Endothelial cell of umbilical vein (primary cell): ENCODE data around the gene LCLAT1. TPM values are rescaled to one million over a fixed set of nuclear protein-coding genes. Genes with fewer than 3 reads are reported as not detected.

ENCODE experiments used
- BruUV-seq: library from RNA; stranded (reverse); fragments of 400-500 nt; replicated peaks from 2 replicates; lab custom pipeline; 2021; lab: Mats Ljungman, UMichigan
- CTCF ChIA-PET: fragments of 300-600, 350-600 bp; sonication (Branson Sonifier 250); formaldehyde crosslinking; loops from one replicate; lab custom pipeline; 2021; ENCODE audit warnings: antibody characterized with exemption, inconsistent platforms; lab: Charles Lee
- POLR2A ChIA-PET: fragments of 300-600, 350-600 bp; sonication (Branson Sonifier 250); formaldehyde crosslinking; loops from one replicate; lab custom pipeline; 2021; ENCODE audit warnings: antibody characterized with exemption, inconsistent platforms; lab: Charles Lee
- DNase-seq: peaks from one replicate; pipeline ENCODE4 v3.0.0-alpha.2; 2011; ENCODE audit warnings: low read depth, low spot score
- FAIRE-seq: peaks from 2 replicates; lab custom pipeline; 2011; peaks lifted over from hg19 to GRCh38; lab: Jason Lieb, UNC
- H2AFZ ChIP-seq: 2 replicates; pipeline ENCODE4 v1.6.0; 2012; ENCODE audit warnings: low read depth, low read length, control low read depth, inconsistent platforms
- H3K27ac ChIP-seq: 2 replicates; pipeline ENCODE4 v1.5.1; 2011; ENCODE audit warnings: low read depth, mild to moderate bottlenecking, control low read depth, low read length, moderate library complexity; ENCODE audit not compliant: insufficient read depth
- H3K27me3 ChIP-seq, 2 experiments: 2 replicates each; pipeline versions ENCODE4 v1.6.0 to v1.6.1; 2011; ENCODE audit warnings: low read length in 2 of 2, mixed read lengths in 1 of 2; ENCODE audit not compliant: control insufficient read depth in 2 of 2, insufficient read depth in 2 of 2
- H3K36me3 ChIP-seq, 2 experiments: 2 replicates in 1 of 2; 3 replicates in 1 of 2; pipeline ENCODE4 v1.5.1; 2011; ENCODE audit warnings: low read length in 2 of 2, mild to moderate bottlenecking in 1 of 2, moderate library complexity in 1 of 2; ENCODE audit not compliant: control insufficient read depth in 2 of 2, insufficient read depth in 2 of 2; ENCODE audit errors: extremely low read depth in 1 of 2
- H3K4me1 ChIP-seq: 3 replicates; pipeline ENCODE4 v1.5.1; 2011; ENCODE audit warnings: mild to moderate bottlenecking, low read length; ENCODE audit not compliant: control insufficient read depth, insufficient read depth; ENCODE audit errors: extremely low read depth
- H3K4me2 ChIP-seq: 2 replicates; pipeline ENCODE4 v1.6.1; 2011; ENCODE audit warnings: low read length, control low read depth, mixed read lengths; ENCODE audit not compliant: insufficient read depth
- H3K4me3 ChIP-seq, 3 experiments: fragments of 200-600 bp in 1 of 3; sonication (generic), shearing (Covaris generic) in 1 of 3; replicated peaks in 1 of 3; 2 replicates each; pipeline ENCODE4 v1.5.1; 2011 to 2016; ENCODE audit warnings: control low read depth in 3 of 3, low read length in 3 of 3, mild to moderate bottlenecking in 2 of 3, inconsistent platforms in 1 of 3, low read depth in 1 of 3, moderate library complexity in 1 of 3; ENCODE audit not compliant: insufficient read depth in 1 of 3
- H3K79me2 ChIP-seq: 2 replicates; pipeline ENCODE4 v1.6.0; 2012; ENCODE audit warnings: low read length, inconsistent platforms; ENCODE audit not compliant: control insufficient read depth, insufficient read depth
- H3K9ac ChIP-seq: replicated peaks from 2 replicates; pipeline ENCODE3; 2011; ENCODE audit warnings: low read length, control low read depth; ENCODE audit not compliant: insufficient read depth; ENCODE audit errors: extremely low read depth
- H3K9me1 ChIP-seq: replicated peaks from 3 replicates; pipeline ENCODE4 v1.6.0; 2011; ENCODE audit warnings: mild to moderate bottlenecking, low read length; ENCODE audit not compliant: control insufficient read depth, insufficient read depth; ENCODE audit errors: extremely low read depth
- H3K9me3 ChIP-seq: replicated peaks from 2 replicates; pipeline ENCODE4 v1.5.1; 2012; ENCODE audit warnings: low read length, inconsistent platforms; ENCODE audit not compliant: control insufficient read depth, insufficient read depth
- H4K20me1 ChIP-seq: replicated peaks from 2 replicates; pipeline ENCODE3; 2011; ENCODE audit warnings: mild to moderate bottlenecking, low read length; ENCODE audit not compliant: control insufficient read depth, insufficient read depth; ENCODE audit errors: extremely low read depth
- CTCF ChIP-seq, 2 donors: IDR thresholded peaks; 1 replicate in 1 of 2; 2 replicates in 1 of 2; pipeline ENCODE4 v1.5.1; 2011; ENCODE audit warnings: low read length in 2 of 2, mild to moderate bottlenecking in 2 of 2, moderate library complexity in 2 of 2, control low read depth in 1 of 2, inconsistent platforms in 1 of 2, low read depth in 1 of 2; ENCODE audit not compliant: insufficient read depth in 1 of 2; ENCODE audit errors: extremely low read depth in 1 of 2
- EZH2 ChIP-seq: IDR thresholded peaks from 2 replicates; pipeline ENCODE4 v1.6.1; 2012; ENCODE audit warnings: borderline replicate concordance, low read depth, mild to moderate bottlenecking, moderate library complexity, low read length, inconsistent platforms; ENCODE audit not compliant: severe bottlenecking
- FOS ChIP-seq: IDR thresholded peaks from 2 replicates; pipeline ENCODE4 v1.6.1; 2011; ENCODE audit warnings: mild to moderate bottlenecking, low read length, moderate library complexity, borderline replicate concordance; ENCODE audit not compliant: insufficient read depth
- GATA2 ChIP-seq: IDR thresholded peaks from 2 replicates; pipeline ENCODE4 v1.7.0; 2011; ENCODE audit warnings: low read depth, mild to moderate bottlenecking, moderate library complexity, mixed read lengths, low read length; ENCODE audit not compliant: insufficient read length, insufficient read depth
- JUN ChIP-seq: IDR thresholded peaks from 2 replicates; pipeline ENCODE4 v1.6.1; 2011; ENCODE audit warnings: borderline replicate concordance, low read depth; ENCODE audit not compliant: insufficient read length, insufficient read depth
- MAX ChIP-seq: IDR thresholded peaks from 2 replicates; pipeline ENCODE4 v1.6.1; 2011; ENCODE audit not compliant: insufficient read depth, insufficient read length
- MYC ChIP-seq: IDR thresholded peaks from one replicate; pipeline ENCODE4 v1.6.1; 2011; ENCODE audit warnings: mild to moderate bottlenecking, low read depth, low read length
- POLR2A ChIP-seq: IDR thresholded peaks from 2 replicates; pipeline ENCODE4 v1.6.1; 2012; ENCODE audit warnings: low read depth, mild to moderate bottlenecking, control low read depth, low read length
- POLR2AphosphoS5 ChIP-seq: IDR thresholded peaks from 2 replicates; pipeline ENCODE4 v1.6.1; 2012; ENCODE audit warnings: low read depth, mild to moderate bottlenecking, control low read depth, low read length, moderate library complexity; ENCODE audit not compliant: insufficient read depth
- dilution Hi-C: fragments of 300-500 bp; cut with MboI; formaldehyde crosslinking; loops from one replicate; pipeline ENCODE4 v1.15.0; 2019; ENCODE audit warnings: low sequenced_read_pairs; ENCODE audit not compliant: extremely low pct_ligation_motif_present
- intact Hi-C: fragments of 100-400 bp; cut with micrococcal nuclease; formaldehyde crosslinking; loops from one replicate; pipeline ENCODE4 v1.10.0; 2022
- polyA plus RNA-seq, 4 experiments: library from polyadenylated mRNA; depleted of rRNA in 3 of 4; stranded (reverse) in 3 of 4; unstranded in 1 of 4; fragments of >200 nt; gene quantifications; 2 replicates each; pipeline versions ENCODE4 v1.2.1 to v1.2.3, GENCODE V29; 2011 to 2012; ENCODE audit warnings: missing spikeins in 1 of 4
- total RNA-seq: library from RNA; stranded (reverse); gene quantifications from 2 replicates; pipeline ENCODE4 v1.2.3, GENCODE V29; 2021

Gene LCLAT1
- total and polyA plus RNA-seq, 2 donors (not counting 3 experiments of a cell fraction or from before 2014, with no cell fraction given): 6.1 to 20.8 TPM

GRCh38 chr2:30404319-30405259 is 42.5 kb upstream of the LCLAT1 start:
- Histone ChIP-seq H3K4me3 (no peak overlapping the region), H3K9me3 (no peaks in the 10 kb centered on the region), H3K27me3 (no peaks in the 10 kb centered on the region), H3K9me1 (no peaks in the 10 kb centered on the region), H3K27ac (no peak overlapping the region), H3K9ac (no peak overlapping the region), H4K20me1 (no peaks in the 10 kb centered on the region), H3K4me1 (peaks cover 19% of the 10 kb centered on the region), H3K36me3 (no peaks in the 10 kb centered on the region), H2AFZ (no peak overlapping the region), H3K79me2 (no peaks in the 10 kb centered on the region), H3K4me2 (no peak overlapping the region)
- no peak for FAIRE-seq
- ChIA-PET CTCF (no interaction called here), POLR2A (no interaction called here)
- dilution Hi-C loops (no loop called here), intact Hi-C loops (no loop called here)
- no peak for DNase-seq
- no TSS peak for BruUV-seq
- no peak for TF ChIP-seq POLR2A
- TF ChIP-seq MYC: no peak
- no peak for TF ChIP-seq CTCF (IDR thresholded peaks at IDR 0.05; ENCODE audit: extremely low read depth in 1 of 2, insufficient read depth in 1 of 2, low read depth in 1 of 2, low read length in 2 of 2)
- TF ChIP-seq GATA2: no peak
- no peak for TF ChIP-seq JUN
- no peak for TF ChIP-seq MAX
- TF ChIP-seq POLR2AphosphoS5: no peak
- no peak for TF ChIP-seq FOS
- TF ChIP-seq EZH2: no peak
